Mesendoderm (in vitro differentiated cells): ENCODE results near the gene ANKRD18B.
A peak's percentile ranks its signal among the peaks of the same experiment; 100 is the strongest.
"Not testable (repeated sequence)": the region's sequence is repeated elsewhere in the genome, so short reads cannot be mapped to it uniquely, and the experiment has no call there.

ENCODE experiments used
- DNase-seq: peaks from one replicate; pipeline ENCODE4 v3.0.0; 2013
- H2AK5ac ChIP-seq: 2 replicates; pipeline ENCODE4 v1.6.1; 2013; ENCODE audit warnings: low read length, inconsistent platforms
- H2BK120ac ChIP-seq: 2 replicates; pipeline ENCODE4 v1.6.1; 2013; ENCODE audit warnings: low read depth, mild to moderate bottlenecking, low read length, moderate library complexity, mixed read lengths
- H2BK15ac ChIP-seq: replicated peaks from 2 replicates; pipeline ENCODE4 v1.6.1; 2013; ENCODE audit warnings: low read depth, mild to moderate bottlenecking, moderate library complexity
- H2BK5ac ChIP-seq: 2 replicates; pipeline ENCODE4 v1.6.1; 2013; ENCODE audit warnings: low read length, inconsistent platforms
- H3K18ac ChIP-seq: 2 replicates; pipeline ENCODE4 v1.6.1; 2013; ENCODE audit warnings: mild to moderate bottlenecking, low read length, mixed read lengths
- H3K23ac ChIP-seq: one replicate; pipeline ENCODE4 v1.6.1; 2013; ENCODE audit warnings: low read length
- H3K27ac ChIP-seq: 2 replicates; pipeline ENCODE4 v1.5.1; 2013; ENCODE audit warnings: low read depth, mild to moderate bottlenecking, inconsistent platforms, low read length, moderate library complexity
- H3K27me3 ChIP-seq: 2 replicates; pipeline ENCODE4 v1.6.1; 2013; ENCODE audit warnings: low read length, control low read depth, mild to moderate bottlenecking, inconsistent platforms; ENCODE audit not compliant: insufficient read depth, poor library complexity
- H3K36me3 ChIP-seq: 2 replicates; pipeline ENCODE4 v1.6.1; 2013; ENCODE audit warnings: low read length, inconsistent platforms; ENCODE audit not compliant: control insufficient read depth, insufficient read depth
- H3K4ac ChIP-seq: one replicate; pipeline ENCODE4 v1.6.1; 2013; ENCODE audit warnings: low read depth, mild to moderate bottlenecking, low read length, moderate library complexity
- H3K4me1 ChIP-seq: 2 replicates; pipeline ENCODE4 v1.6.1; 2013; ENCODE audit warnings: low read depth, low read length, inconsistent platforms; ENCODE audit not compliant: control insufficient read depth
- H3K4me2 ChIP-seq: 2 replicates; pipeline ENCODE4 v1.6.1; 2013; ENCODE audit warnings: low read length
- H3K4me3 ChIP-seq: 2 replicates; pipeline ENCODE4 v1.5.1; 2013; ENCODE audit warnings: mild to moderate bottlenecking, low read length
- H3K56ac ChIP-seq: one replicate; pipeline ENCODE4 v1.6.1; 2013; ENCODE audit warnings: low read length
- H3K79me1 ChIP-seq: 2 replicates; pipeline ENCODE4 v1.6.1; 2013; ENCODE audit warnings: low read length, inconsistent platforms
- H3K79me2 ChIP-seq: 2 replicates; pipeline ENCODE4 v1.6.1; 2013; ENCODE audit warnings: mild to moderate bottlenecking, low read length; ENCODE audit not compliant: control insufficient read depth, insufficient read depth
- H3K9ac ChIP-seq: 2 replicates; pipeline ENCODE4 v1.6.1; 2013; ENCODE audit warnings: low read length, inconsistent platforms
- H4K5ac ChIP-seq: one replicate; pipeline ENCODE4 v1.6.1; 2013; ENCODE audit warnings: low read length
- H4K8ac ChIP-seq: one replicate; pipeline ENCODE4 v1.6.1; 2013; ENCODE audit warnings: low read depth, mild to moderate bottlenecking, control low read depth, low read length, moderate library complexity
- WGBS: extraction: QIAGEN DNeasy Blood & Tissue Kit; methylation state at CpG from one replicate; pipeline ENCODE4 v1.1.7; 2013; ENCODE audit warnings: low lambda C conversion rate, missing lambda C conversion rate; ENCODE audit not compliant: insufficient coverage; ENCODE audit errors: extremely low coverage; 5-methylcytosine and 5-hydroxymethylcytosine counted together

The ANKRD18B gene

DNA sequence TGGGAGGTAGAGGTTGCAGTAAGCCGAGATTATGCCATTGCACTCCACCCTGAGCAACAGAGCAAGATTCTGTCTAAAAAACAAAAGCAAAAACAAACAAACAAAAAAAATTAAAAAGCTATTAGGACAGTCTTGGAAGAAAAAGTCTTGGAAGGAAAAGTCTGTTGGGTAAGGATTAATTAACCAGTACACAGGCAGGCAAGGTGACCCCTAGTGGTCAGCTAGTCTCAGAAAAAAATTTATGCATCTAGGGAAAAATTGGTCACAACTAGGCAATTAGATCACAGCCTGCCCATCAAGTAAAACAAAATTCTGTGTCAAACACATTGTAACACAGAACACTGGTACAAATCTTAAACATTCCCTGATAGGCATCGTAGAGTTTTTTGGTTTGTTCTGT is 6.7 kb upstream of the ANKRD18B start:
- Histone ChIP-seq H2BK120ac (no peak overlapping the region), H3K23ac (no peak overlapping the region), H3K4me3 (no peak overlapping the region), H3K27ac (no peak overlapping the region), H3K4me2 (no peak overlapping the region), H3K4me1 (no peaks in the 10 kb centered on the region), H2AK5ac (no peak overlapping the region), H3K79me1 (no peaks in the 10 kb centered on the region), H3K18ac (no peak overlapping the region), H4K5ac (no peak overlapping the region), H2BK15ac (no peak overlapping the region), H2BK5ac (no peak overlapping the region), H3K9ac (no peak overlapping the region), H3K27me3 (no peaks in the 10 kb centered on the region), H4K8ac (no peak overlapping the region), H3K79me2 (no peaks in the 10 kb centered on the region), H3K56ac (no peak overlapping the region), H3K4ac (no peak overlapping the region), H3K36me3 (no peaks in the 10 kb centered on the region)
- WGBS: no CpG with 5 or more reads among the region's 2 CpGs
- DNase-seq: peak; percentile 29

DNA sequence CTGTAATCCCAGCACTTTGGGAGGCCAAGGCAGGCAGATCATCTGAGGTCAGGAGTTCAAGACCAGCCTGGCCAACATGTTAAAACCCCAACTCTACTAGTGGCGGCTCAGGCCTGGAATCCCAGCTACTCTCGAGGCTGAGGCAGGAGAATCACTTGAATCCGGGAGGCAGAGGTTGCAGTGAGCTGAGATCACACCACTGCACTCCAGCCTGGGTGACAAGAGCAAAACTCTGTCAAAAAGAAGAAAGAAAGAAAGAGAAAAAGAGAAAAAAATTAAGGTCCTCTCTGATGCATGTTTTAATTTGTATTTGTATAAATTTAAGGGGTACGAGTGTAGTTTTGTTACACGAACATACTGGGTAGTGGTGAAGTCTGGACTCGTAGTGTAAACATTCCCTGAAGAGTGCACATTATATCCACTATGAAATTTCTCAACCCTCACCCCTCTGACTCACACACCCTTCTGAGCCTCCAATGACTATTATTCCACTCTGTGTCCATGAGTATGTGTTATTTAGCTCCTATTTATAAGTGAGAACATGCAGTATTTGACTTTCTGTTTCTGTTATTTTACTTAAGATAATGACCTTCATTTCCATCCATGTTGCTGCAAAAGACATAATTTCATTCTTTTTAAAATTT is 6.0 kb upstream of the ANKRD18B start:
- H3K27ac ChIP-seq, DNase-seq, H3K23ac ChIP-seq, H3K4me3 ChIP-seq, H3K4me2 ChIP-seq, H3K4me1 ChIP-seq, H3K9ac ChIP-seq, H3K79me2 ChIP-seq, H2AK5ac ChIP-seq, H3K4ac ChIP-seq, H2BK5ac ChIP-seq, H3K18ac ChIP-seq, H4K8ac ChIP-seq, H2BK15ac ChIP-seq, H3K79me1 ChIP-seq, H2BK120ac ChIP-seq, H3K56ac ChIP-seq, H3K36me3 ChIP-seq, H4K5ac ChIP-seq, H3K27me3 ChIP-seq: not testable (repeated sequence)
- no CpG with 5 or more reads among the region's 6 CpGs for WGBS

DNA sequence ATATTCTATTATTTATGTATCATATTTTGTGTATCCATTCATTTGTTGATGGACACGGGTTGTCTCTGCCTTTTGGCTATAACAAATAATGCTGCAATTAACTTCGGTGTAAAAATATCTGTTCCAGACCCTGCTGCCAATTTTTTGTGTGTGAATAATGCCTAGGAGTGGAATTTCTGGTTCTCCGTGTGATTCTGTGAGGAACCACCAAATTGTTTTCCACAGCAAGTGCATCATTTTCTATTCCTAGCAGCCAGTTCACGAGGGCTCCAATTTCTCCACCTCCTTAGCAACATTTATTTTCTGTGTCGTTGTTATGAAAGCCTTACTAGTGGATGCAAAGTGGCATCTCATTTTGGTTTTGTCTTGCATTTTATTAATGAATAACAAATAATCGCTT is 2.2 kb upstream of the ANKRD18B start:
- H3K4me1 ChIP-seq, H2AK5ac ChIP-seq, H3K18ac ChIP-seq, H2BK5ac ChIP-seq, H3K79me1 ChIP-seq, DNase-seq, H4K5ac ChIP-seq, H3K79me2 ChIP-seq, H3K9ac ChIP-seq, H3K27ac ChIP-seq, H3K4me2 ChIP-seq, H2BK120ac ChIP-seq, H3K56ac ChIP-seq, H3K4me3 ChIP-seq, H2BK15ac ChIP-seq, H3K23ac ChIP-seq, H3K36me3 ChIP-seq, H3K27me3 ChIP-seq, H4K8ac ChIP-seq, H3K4ac ChIP-seq: not testable (repeated sequence)
- WGBS: no CpG with 5 or more reads among the region's 6 CpGs

DNA sequence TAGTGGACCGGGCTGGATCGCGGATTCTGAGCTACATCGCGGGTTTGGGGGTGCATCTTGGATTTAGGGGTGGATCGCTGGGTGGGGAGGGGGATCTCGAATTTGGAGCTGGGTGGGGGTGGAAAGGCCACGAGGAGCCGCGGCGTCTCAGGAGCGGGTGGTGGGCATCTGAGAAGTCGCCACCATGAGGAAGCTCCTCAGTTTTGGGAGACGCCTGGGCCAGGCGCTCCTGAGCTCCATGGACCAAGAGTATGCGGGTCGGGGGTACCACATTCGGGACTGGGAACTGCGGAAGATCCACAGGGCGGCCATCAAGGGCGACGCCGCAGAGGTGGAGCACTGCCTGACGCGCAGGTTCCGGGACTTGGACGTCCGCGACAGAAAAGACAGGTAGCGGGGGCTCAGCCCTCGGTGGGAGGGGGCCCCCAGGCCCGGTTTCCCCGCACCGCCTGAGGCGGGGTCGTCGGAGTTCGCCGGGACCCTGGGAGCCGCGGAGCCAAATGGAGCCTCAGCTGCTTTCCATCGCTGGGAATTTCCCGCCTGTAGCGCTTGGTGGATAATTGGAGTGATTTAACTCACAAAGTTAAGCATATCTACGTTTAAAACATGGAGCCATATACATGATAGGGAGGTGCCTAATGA is 376 bp downstream of the ANKRD18B start:
- no peak overlapping the region for H4K5ac ChIP-seq
- WGBS: no CpG with 5 or more reads among the region's 45 CpGs
- H3K79me1 ChIP-seq: no peaks in the 10 kb centered on the region

DNA sequence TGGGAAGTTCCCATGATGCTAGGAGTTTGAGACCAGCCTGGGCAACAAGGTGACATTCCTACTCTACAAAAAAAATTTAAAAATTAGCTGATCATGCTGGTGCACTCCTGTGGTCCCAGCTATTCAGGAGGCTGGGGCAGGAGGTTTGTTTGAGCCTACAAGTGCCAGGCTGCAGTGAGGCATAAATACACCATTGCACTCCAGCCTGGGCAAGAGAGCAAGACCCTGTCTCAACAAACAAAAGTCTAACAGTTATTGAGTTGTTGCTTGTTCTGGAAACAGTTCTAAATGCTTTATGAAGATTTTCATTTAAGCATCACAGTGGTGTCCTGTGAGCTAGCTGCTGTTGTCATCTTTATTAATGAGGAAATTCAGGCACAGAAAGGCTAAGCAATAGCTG is 4.0 kb downstream of the ANKRD18B start:
- not testable (repeated sequence) for H2BK15ac ChIP-seq, H2AK5ac ChIP-seq, H3K4me1 ChIP-seq, H3K79me2 ChIP-seq, H3K4ac ChIP-seq, H3K79me1 ChIP-seq, H3K36me3 ChIP-seq, H3K27me3 ChIP-seq, H3K4me3 ChIP-seq, H3K23ac ChIP-seq, H4K5ac ChIP-seq, H3K56ac ChIP-seq, H4K8ac ChIP-seq, H2BK120ac ChIP-seq, H3K4me2 ChIP-seq, H3K9ac ChIP-seq, H2BK5ac ChIP-seq, H3K27ac ChIP-seq, H3K18ac ChIP-seq, DNase-seq

More for the DNA sequence above, 376 bp downstream of the ANKRD18B start:
- no peak overlapping the region for H3K27ac ChIP-seq
- no peak overlapping the region for H3K23ac ChIP-seq
- no peaks in the 10 kb centered on the region for H3K4me1 ChIP-seq
- H2BK15ac ChIP-seq: no peak overlapping the region
- no peaks in the 10 kb centered on the region for H3K27me3 ChIP-seq
- no peak overlapping the region for H2AK5ac ChIP-seq
- H3K9ac ChIP-seq: peak overlapping the region; percentile 61
- H3K4me2 ChIP-seq: peak overlapping the region; percentile 64
- no peak overlapping the region for H2BK120ac ChIP-seq
- H3K36me3 ChIP-seq: no peaks in the 10 kb centered on the region
- peak overlapping the region; percentile 85 for H3K56ac ChIP-seq
- peak overlapping the region; percentile 50 for H3K4me3 ChIP-seq
- peak; percentile 22 for DNase-seq
- no peak overlapping the region for H2BK5ac ChIP-seq
- no peak overlapping the region for H3K18ac ChIP-seq
- no peak overlapping the region for H4K8ac ChIP-seq
- no peaks in the 10 kb centered on the region for H3K79me2 ChIP-seq
- H3K4ac ChIP-seq: no peak overlapping the region

DNA sequence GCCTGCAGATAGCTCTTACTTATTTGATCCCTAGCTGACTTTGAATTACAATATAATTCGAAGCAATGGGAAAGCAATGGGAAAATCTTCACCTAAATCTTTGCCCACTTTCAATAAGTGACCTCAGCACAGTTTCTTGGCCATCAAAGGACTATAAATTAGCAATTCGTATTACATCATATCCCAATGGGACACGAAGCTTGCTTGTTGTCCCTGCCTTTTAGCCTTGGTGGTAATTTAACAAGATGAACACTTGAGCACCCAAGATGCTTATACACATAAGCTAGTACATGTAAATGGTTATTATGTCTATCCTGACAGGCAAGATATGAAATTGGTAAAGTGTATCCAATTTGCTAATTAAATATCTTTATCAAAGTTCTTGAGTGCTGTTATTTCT is 9.9 kb downstream of the ANKRD18B start:
- H3K36me3 ChIP-seq, H2BK120ac ChIP-seq, H3K4ac ChIP-seq, H3K79me1 ChIP-seq, H3K56ac ChIP-seq, H3K4me3 ChIP-seq, H3K4me1 ChIP-seq, H2AK5ac ChIP-seq, DNase-seq, H2BK5ac ChIP-seq, H4K8ac ChIP-seq, H3K18ac ChIP-seq, H3K23ac ChIP-seq, H3K79me2 ChIP-seq, H3K9ac ChIP-seq, H3K27ac ChIP-seq, H2BK15ac ChIP-seq, H4K5ac ChIP-seq, H3K4me2 ChIP-seq, H3K27me3 ChIP-seq: not testable (repeated sequence)
- WGBS: no CpG with 5 or more reads among the region's 3 CpGs
